OCI-LY3 (cell line): Measurements from ENCODE around the gene APBB2.

ENCODE experiments used
- H2AFZ ChIP-seq: fragments of 200-600, 300-600 bp; shearing (Covaris generic); 2 replicates; pipeline ENCODE4 v1.6.0; 2014; ENCODE audit warnings: antibody characterized with exemption, low read depth, low read length
- H3K27ac ChIP-seq: fragments of 200-600, 300-600 bp; sonication (generic); 2 replicates; pipeline ENCODE4 v1.5.1; 2014; ENCODE audit warnings: mild to moderate bottlenecking, low read length, moderate library complexity, mixed read lengths
- H3K27me3 ChIP-seq: fragments of 200-600, 300-600 bp; sonication (generic); 2 replicates; pipeline ENCODE4 v1.6.1; 2014; ENCODE audit warnings: low read depth, low read length, mixed read lengths
- H3K36me3 ChIP-seq: fragments of 200-600, 300-600 bp; sonication (generic); replicated peaks from 2 replicates; pipeline ENCODE3; 2014; ENCODE audit warnings: low read depth, low read length, mixed read lengths
- H3K4me1 ChIP-seq: fragments of 300-600, 200-600 bp; sonication (generic); 2 replicates; pipeline ENCODE4 v1.6.1; 2014; ENCODE audit warnings: low read length, mixed read lengths
- H3K4me2 ChIP-seq: fragments of 200-600, 300-600 bp; sonication (generic); 2 replicates; pipeline ENCODE4 v1.6.1; 2014; ENCODE audit warnings: low read length, mixed read lengths
- H3K4me3 ChIP-seq: fragments of 300-600, 200-600 bp; sonication (generic); 2 replicates; pipeline ENCODE4 v1.5.1; 2014; ENCODE audit warnings: antibody characterized with exemption, mild to moderate bottlenecking, low read length, moderate library complexity
- H3K79me2 ChIP-seq: fragments of 300-600, 200-600 bp; shearing (Covaris generic); 2 replicates; pipeline ENCODE4 v1.6.1; 2014; ENCODE audit warnings: mild to moderate bottlenecking, low read length, mixed read lengths
- H3K9ac ChIP-seq: fragments of 300-600, 200-600 bp; shearing (Covaris generic); 2 replicates; pipeline ENCODE4 v1.6.0; 2014; ENCODE audit warnings: mild to moderate bottlenecking, low read length, moderate library complexity
- H3K9me3 ChIP-seq: fragments of 200-600, 300-600 bp; shearing (Covaris generic); 2 replicates; pipeline ENCODE4 v1.6.1; 2014; ENCODE audit warnings: low read length, mixed read lengths; ENCODE audit not compliant: insufficient read depth
- H4K20me1 ChIP-seq: fragments of 200-600, 300-600 bp; sonication (generic); 2 replicates; pipeline ENCODE4 v1.6.1; 2016; ENCODE audit warnings: low read length, mixed read lengths; ENCODE audit not compliant: insufficient read depth
- EZH2phosphoT487 ChIP-seq: fragments of 200-600 bp; shearing (Covaris generic); IDR thresholded peaks from 2 replicates; pipeline ENCODE4 v1.6.1; 2018; ENCODE audit warnings: antibody characterized with exemption, mixed run types, low read depth
- TF ChIP-seq, protein P1 (sequence below): fragments of 200-600, 300-600 bp; sonication (generic); IDR thresholded peaks from 2 replicates; pipeline ENCODE4 v1.5.1; 2014; ENCODE audit warnings: antibody characterized with exemption, low read length, low read depth

APBB2 gene

DNA sequence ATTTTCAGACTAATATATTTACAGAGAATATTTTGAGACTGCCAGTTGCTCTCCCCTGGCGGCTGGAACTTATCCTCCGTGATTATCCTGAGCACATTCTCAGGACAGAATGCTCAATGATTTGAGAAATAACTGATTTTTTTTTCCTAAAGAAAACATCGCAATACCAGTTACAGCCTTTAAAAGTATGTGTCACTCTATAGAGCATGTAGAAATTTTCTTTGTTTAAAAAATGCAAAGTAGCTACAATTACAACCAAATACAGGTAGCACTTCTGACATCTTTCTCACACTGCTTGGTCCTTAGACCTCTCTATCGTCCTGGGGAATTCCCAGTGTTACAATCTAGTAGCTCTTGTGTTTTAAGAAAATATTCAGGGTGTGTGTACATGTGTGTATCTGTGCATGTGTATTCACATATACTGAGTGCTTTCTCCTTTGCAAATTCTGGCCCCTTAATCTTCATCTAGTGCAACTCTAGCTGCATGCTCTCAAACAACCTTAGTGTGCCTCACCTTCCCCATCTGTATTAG, 13.8 kb downstream of the APBB2 start:
- no peak overlapping the region for H3K27ac ChIP-seq
- H3K9me3 ChIP-seq: no peaks in the 10 kb centered on the region
- no peak overlapping the region for H3K9ac ChIP-seq
- no peak for TF ChIP-seq EZH2phosphoT487
- TF ChIP-seq, protein P1, sequence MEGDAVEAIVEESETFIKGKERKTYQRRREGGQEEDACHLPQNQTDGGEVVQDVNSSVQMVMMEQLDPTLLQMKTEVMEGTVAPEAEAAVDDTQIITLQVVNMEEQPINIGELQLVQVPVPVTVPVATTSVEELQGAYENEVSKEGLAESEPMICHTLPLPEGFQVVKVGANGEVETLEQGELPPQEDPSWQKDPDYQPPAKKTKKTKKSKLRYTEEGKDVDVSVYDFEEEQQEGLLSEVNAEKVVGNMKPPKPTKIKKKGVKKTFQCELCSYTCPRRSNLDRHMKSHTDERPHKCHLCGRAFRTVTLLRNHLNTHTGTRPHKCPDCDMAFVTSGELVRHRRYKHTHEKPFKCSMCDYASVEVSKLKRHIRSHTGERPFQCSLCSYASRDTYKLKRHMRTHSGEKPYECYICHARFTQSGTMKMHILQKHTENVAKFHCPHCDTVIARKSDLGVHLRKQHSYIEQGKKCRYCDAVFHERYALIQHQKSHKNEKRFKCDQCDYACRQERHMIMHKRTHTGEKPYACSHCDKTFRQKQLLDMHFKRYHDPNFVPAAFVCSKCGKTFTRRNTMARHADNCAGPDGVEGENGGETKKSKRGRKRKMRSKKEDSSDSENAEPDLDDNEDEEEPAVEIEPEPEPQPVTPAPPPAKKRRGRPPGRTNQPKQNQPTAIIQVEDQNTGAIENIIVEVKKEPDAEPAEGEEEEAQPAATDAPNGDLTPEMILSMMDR: no peak
- H2AFZ ChIP-seq: no peak overlapping the region
- H3K79me2 ChIP-seq: no peaks in the 10 kb centered on the region
- H3K27me3 ChIP-seq: peaks cover 39% of the 10 kb centered on the region
- no peaks in the 10 kb centered on the region for H3K36me3 ChIP-seq
- no peak overlapping the region for H3K4me2 ChIP-seq
- no peaks in the 10 kb centered on the region for H4K20me1 ChIP-seq
- no peaks in the 10 kb centered on the region for H3K4me1 ChIP-seq
- no peak overlapping the region for H3K4me3 ChIP-seq

DNA sequence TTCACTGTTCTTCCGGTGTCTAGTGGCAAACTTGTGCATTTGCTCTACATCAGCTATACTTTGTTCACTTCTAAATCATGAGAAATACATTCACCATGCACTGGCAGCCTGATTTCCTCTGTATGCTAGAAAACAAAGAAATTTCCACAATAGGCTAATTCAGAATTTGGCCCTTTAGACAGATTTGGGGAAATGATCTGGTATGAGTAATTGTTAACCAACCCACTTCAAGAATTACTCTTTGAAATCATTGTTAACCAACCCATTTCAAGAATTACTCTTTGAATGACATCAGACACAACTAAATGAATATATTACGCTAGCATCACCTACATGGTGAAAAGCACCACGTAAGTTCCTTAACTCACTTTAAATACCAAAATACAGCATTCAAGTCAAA, 14.6 kb downstream of the APBB2 start:
- no peaks in the 10 kb centered on the region for H4K20me1 ChIP-seq
- H2AFZ ChIP-seq: no peak overlapping the region
- TF ChIP-seq, protein P1: no peak
- no peak for TF ChIP-seq EZH2phosphoT487
- no peak overlapping the region for H3K27ac ChIP-seq
- H3K27me3 ChIP-seq: peaks cover 39% of the 10 kb centered on the region
- no peaks in the 10 kb centered on the region for H3K36me3 ChIP-seq
- H3K4me1 ChIP-seq: no peaks in the 10 kb centered on the region
- H3K9ac ChIP-seq: no peak overlapping the region
- no peak overlapping the region for H3K4me2 ChIP-seq
- no peaks in the 10 kb centered on the region for H3K79me2 ChIP-seq
- H3K4me3 ChIP-seq: no peak overlapping the region
- no peaks in the 10 kb centered on the region for H3K9me3 ChIP-seq

DNA sequence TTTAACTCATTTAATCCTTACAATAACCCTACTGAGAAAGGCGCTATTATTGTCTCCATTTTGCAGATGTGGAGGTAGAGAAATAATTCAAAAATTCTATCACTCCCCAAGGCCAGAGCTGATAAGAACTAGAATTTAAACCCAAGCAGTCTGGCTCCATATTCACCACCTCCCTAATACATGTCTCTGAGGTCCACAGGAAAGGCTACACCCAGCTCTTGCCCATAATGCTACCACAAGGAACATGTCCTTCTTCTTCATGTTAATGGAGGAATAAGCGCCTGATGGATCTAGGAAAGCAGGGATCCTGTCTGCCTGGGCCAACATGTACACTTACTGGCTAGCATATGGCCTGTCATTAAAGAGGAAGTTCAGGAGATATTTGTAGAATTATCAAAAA, 16.3 kb downstream of the APBB2 start:
- no peak for TF ChIP-seq EZH2phosphoT487
- TF ChIP-seq, protein P1: no peak
- Histone ChIP-seq H3K36me3 (no peaks in the 10 kb centered on the region), H2AFZ (no peak overlapping the region), H3K9me3 (no peaks in the 10 kb centered on the region), H3K79me2 (no peaks in the 10 kb centered on the region), H3K4me1 (no peaks in the 10 kb centered on the region), H4K20me1 (no peaks in the 10 kb centered on the region), H3K4me2 (no peak overlapping the region), H3K4me3 (no peak overlapping the region), H3K9ac (no peak overlapping the region), H3K27ac (no peak overlapping the region), H3K27me3 (peaks cover 33% of the 10 kb centered on the region)

DNA sequence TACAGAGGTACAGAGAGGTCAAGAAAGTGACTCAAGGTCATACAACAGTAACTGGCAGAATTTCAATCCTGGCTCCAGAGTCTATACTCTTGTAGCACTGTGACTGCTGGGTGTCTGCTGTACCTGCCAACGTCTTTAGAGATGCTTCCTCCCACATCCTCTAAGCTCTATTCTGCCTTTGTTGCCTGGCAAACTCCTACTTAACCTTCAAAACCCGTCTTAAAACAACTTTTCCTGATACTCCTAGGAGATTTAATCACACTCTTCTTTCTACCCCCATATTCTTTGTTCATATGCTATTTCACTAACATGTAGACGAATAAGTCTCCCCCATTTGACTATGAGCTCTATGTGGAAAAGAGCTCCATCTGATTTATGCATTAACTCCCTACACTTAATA, 16.8 kb downstream of the APBB2 start:
- H3K9ac ChIP-seq: no peak overlapping the region
- H4K20me1 ChIP-seq: no peaks in the 10 kb centered on the region
- no peak for TF ChIP-seq EZH2phosphoT487
- TF ChIP-seq, protein P1: no peak
- no peaks in the 10 kb centered on the region for H3K4me1 ChIP-seq
- H3K9me3 ChIP-seq: no peaks in the 10 kb centered on the region
- no peak overlapping the region for H2AFZ ChIP-seq
- H3K27ac ChIP-seq: no peak overlapping the region
- no peaks in the 10 kb centered on the region for H3K36me3 ChIP-seq
- no peaks in the 10 kb centered on the region for H3K79me2 ChIP-seq
- peaks cover 31% of the 10 kb centered on the region for H3K27me3 ChIP-seq
- no peak overlapping the region for H3K4me3 ChIP-seq
- H3K4me2 ChIP-seq: no peak overlapping the region
